ENCODE data around the gene TMEM208.

GRCh38 chr16:67228034-67228785 is 1.3 kb downstream of the TMEM208 start:
- no peak for TF ChIP-seq POLR2AphosphoS5 (IDR thresholded peaks at IDR 0.05; ENCODE audit: low read depth, low read length)
- TF ChIP-seq, protein P1, sequence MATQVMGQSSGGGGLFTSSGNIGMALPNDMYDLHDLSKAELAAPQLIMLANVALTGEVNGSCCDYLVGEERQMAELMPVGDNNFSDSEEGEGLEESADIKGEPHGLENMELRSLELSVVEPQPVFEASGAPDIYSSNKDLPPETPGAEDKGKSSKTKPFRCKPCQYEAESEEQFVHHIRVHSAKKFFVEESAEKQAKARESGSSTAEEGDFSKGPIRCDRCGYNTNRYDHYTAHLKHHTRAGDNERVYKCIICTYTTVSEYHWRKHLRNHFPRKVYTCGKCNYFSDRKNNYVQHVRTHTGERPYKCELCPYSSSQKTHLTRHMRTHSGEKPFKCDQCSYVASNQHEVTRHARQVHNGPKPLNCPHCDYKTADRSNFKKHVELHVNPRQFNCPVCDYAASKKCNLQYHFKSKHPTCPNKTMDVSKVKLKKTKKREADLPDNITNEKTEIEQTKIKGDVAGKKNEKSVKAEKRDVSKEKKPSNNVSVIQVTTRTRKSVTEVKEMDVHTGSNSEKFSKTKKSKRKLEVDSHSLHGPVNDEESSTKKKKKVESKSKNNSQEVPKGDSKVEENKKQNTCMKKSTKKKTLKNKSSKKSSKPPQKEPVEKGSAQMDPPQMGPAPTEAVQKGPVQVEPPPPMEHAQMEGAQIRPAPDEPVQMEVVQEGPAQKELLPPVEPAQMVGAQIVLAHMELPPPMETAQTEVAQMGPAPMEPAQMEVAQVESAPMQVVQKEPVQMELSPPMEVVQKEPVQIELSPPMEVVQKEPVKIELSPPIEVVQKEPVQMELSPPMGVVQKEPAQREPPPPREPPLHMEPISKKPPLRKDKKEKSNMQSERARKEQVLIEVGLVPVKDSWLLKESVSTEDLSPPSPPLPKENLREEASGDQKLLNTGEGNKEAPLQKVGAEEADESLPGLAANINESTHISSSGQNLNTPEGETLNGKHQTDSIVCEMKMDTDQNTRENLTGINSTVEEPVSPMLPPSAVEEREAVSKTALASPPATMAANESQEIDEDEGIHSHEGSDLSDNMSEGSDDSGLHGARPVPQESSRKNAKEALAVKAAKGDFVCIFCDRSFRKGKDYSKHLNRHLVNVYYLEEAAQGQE (IDR thresholded peaks at IDR 0.05; ENCODE audit: insufficient read depth in 1 of 2, low read depth in 2 of 2, low read length in 2 of 2): no peak
- no peak for TF ChIP-seq TAF1 (IDR thresholded peaks at IDR 0.05; ENCODE audit: borderline replicate concordance, insufficient read depth, low read length)
- TF ChIP-seq SIN3A (IDR thresholded peaks at IDR 0.05; ENCODE audit: borderline replicate concordance, insufficient read depth, low read length): no peak
- TF ChIP-seq FOXP2 (optimal IDR thresholded peaks at IDR 0.05; ENCODE audit: borderline replicate concordance, extremely low read depth, extremely low read length, insufficient read depth): no peak

All from PFSK-1 (cell line).